SIG-M5 (cell line): Measurements from ENCODE around the gene KCNQ1.

Experiments
- DNase-seq: peaks from one replicate; lab custom pipeline; 2025; lab: John Stamatoyannopoulos, UW

The KCNQ1 gene

GRCh38 chr11:2554338-2555207, 109.8 kb downstream of the KCNQ1 start:
- no peak for DNase-seq

GRCh38 chr11:2555336-2555735, 110.5 kb downstream of the KCNQ1 start:
- DNase-seq, result no peak

- no peak for DNase-seq
These were observed 111.1 kb downstream of the KCNQ1 start for GRCh38 chr11:2555891-2556290.

DNA sequence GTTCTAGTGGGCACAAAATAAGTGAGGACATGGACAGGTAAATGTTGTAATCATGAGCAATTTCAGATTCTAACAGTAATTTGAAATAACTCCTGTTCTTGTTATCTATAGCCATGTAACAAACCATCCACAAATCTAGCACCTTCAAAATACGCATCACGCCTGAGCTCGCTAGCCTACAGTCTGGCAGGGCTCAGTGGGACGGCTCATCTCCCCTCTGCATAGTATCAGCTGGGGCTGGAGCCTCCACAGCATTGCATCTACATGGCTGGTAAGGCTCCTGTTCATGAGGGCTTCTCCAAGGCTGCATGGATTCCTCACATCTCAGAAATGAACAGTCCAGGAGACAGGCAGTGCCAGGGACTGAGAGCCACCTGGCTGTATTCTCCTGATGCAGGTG, 112.6 kb downstream of the KCNQ1 start:
- no peak for DNase-seq

GRCh38 chr11:2558397-2558796, 113.6 kb downstream of the KCNQ1 start:
- no peak for DNase-seq

DNA sequence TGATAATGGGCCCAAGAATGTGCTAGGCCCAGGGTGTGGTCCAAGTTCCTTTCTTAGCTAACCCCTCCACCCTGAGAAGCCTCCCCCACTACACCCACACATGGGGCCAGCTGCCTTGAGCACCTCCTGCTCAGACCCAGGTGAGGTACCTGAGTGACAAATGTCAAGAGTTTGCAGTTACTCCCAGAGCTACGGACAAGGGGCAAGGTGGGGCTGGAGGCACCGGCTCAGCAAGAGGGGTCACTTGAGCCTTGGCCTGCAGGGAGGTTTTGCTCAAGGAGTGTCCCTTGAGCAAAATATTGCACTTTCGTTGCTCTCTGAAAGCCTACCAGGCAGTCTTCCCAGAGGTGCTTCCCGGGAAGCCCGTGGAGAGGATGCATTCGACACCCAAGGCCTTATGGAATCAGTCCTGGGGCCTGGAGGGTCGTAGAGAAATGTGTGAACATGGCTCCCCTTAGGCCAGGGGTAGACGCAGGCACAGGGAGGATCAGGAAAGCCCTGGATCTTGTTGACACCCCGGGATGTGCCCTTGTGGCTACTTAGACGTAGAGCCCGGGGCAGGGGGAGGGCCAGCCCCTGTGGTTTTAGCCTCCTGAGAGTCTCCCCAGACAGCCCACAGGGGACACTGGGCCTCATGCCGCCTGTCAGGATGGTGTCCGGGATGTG, 114.2 kb downstream of the KCNQ1 start:
- DNase-seq, result no peak

DNA sequence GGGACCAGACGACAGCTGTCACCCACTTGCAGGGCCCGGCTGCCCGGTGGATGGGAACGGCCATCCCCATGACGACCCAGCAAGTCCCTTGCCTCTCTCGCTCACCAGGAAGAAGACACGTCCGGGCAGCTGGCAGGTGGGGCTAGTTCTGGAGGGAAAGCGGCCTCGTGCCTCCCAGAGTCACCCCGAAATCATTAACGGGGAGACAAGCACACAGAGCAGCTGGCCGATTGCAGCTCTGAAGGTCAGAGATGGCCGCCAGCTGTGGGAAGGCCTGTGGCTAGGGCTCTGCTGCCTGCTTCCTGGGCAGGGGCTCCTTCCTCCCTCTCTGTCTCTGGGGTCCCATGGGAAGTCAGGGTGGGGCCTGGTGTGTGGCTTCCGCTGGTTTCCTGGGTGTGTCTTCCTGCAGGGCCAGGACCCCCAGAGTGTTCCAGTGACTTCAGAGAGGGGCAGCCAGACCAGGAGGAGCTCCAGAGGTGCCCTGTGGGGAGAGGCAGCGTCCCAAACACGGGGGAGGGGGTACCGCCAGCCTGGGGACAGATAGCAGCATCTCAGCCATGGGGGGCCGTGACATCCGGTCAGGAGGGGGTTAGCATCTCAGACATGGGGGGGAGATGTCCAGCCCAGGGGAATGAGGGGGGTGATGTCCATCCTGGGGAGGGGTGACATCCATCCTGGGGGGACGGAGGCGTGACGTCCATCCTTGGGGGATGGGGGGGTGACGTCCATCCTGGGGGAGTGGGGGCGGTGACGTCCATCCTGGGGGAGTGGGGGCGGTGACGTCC, 114.9 kb downstream of the KCNQ1 start:
- no peak for DNase-seq

DNA sequence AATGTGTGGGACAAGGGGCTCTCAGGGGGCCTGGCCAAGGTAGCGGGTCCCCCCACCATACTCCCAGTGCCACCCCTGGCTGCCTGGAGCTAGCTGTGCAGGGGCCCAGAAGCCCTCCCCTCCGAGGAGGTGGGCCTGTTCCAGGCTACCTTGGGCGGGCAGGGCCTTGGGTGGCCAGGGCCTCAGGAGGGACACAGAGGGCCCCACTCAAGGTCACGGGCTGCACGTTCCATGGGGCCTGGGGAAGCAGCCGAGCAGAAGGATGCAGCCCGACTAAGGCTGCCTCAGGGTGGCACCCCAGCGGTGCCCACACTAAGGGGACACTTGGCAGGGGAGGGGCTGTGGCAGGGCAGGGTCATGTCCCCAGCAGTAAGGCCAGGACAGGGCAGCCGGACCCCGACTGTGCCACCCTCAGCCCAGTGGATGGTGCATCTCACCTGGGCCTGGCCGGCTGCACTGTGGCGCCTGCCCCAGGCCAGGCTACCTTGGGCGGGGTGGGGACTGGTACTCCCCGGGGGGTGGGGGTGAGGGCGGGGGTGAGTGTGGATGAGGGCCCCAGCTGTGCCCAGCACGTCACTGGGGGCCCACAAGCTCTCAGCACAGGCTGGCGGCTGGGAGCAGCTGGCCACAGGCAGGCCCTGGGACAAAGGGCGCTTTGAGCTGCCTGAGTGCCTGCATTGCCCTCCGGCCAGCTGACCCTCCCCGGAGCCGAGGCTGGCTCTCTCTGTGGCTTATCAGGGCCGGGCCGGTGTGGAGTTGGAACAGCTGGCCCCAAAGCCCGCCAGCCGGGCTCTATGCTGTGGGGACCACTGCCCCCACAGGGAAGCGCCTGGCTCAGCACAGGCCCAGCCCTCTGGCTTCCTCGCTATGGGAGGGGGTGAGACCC, 117.1 kb downstream of the KCNQ1 start:
- no peak for DNase-seq

DNA sequence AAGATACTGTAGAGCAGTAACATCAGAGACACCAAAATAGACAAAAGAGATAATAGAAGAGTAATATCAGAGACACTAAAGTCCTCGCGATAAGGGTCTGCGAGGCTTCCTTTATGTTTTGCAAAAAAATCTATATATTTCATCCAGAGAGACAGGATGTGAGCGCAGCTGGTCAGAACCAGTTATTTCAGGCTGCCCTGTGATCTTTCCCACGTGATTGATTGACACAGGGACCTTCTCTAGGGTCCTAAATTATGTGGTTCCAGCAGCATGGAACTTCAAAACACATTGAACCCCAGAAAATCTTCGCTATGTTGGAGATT, 118.0 kb downstream of the KCNQ1 start:
- no peak for DNase-seq

DNA sequence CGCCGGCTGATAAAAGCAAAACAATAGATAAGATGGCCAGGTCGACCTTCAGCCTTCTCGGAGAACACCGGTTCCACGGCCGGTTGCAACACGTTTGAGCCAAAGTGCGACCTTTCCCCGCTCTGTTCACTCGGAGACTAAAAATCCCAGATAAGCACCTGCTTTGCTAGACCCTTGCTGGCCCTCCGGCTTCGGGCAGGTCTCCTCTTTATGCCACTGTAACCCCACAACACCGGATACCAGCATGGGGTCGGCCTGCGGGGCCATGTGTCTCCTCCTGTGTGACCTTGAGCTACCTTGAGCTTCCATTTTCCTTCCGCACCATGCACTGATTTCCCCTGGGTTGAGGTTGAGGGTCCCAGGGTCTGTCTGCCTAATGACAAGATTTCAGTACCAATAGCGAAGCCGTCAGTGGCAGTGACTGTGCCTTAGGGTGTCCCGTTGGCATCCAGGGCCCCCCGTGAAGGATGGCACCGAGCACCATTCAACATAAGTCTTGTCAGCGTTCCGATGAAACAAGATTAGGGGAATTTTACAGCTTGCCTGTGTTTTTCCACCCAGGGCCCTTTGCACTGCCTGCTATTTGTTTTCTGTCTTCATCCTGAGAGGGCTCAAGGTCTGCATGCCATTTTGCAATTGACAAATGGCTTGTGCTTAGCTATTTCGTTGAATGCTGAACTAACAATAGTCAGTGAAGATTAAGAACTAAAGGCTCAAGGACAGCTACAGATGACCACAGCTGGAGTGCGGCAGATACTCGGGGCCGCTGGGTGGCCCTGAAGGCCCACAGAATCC, 118.6 kb downstream of the KCNQ1 start:
- DNase-seq, result no peak

GRCh38 chr11:2564008-2564530, 119.3 kb downstream of the KCNQ1 start:
- no peak for DNase-seq

DNA sequence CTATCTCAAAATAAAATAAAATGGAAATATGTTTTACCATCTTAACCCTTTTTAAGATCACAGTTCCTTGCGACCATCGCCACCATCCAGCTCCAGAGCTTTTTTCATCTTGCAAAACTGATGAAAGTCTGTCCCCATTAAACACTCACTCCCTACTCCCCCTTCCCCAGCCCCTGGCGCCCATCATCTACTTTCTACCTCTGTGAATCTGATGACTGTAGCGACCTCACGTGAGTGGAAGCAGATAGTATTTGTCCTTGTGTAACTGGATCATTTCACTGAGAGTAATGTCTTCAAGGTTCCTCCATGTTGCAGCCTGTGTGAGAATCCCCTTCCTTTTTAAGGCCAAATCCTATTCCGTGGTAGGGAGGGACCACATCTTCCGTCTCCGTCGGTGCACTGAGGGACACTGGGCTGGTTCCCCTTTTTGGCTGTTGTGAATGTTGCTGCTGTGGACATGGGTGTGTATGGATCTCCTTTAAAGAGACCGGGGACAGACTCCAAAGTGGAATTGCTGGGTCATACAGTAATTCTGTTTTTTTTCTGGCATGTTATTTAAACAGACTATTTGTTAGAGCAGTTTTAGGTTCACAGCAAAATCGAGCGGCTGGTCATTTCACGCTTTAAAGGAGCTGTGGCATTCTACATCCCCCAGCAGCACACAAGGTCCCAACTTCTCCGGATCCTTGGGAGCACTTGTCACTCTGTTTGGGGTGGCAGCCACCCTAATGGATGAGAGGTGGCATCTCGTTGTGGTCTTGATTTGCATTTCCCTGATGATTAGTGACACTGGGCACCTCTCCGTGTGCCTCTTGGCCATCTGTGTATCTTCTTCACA, 120.0 kb downstream of the KCNQ1 start:
- no peak for DNase-seq

DNA sequence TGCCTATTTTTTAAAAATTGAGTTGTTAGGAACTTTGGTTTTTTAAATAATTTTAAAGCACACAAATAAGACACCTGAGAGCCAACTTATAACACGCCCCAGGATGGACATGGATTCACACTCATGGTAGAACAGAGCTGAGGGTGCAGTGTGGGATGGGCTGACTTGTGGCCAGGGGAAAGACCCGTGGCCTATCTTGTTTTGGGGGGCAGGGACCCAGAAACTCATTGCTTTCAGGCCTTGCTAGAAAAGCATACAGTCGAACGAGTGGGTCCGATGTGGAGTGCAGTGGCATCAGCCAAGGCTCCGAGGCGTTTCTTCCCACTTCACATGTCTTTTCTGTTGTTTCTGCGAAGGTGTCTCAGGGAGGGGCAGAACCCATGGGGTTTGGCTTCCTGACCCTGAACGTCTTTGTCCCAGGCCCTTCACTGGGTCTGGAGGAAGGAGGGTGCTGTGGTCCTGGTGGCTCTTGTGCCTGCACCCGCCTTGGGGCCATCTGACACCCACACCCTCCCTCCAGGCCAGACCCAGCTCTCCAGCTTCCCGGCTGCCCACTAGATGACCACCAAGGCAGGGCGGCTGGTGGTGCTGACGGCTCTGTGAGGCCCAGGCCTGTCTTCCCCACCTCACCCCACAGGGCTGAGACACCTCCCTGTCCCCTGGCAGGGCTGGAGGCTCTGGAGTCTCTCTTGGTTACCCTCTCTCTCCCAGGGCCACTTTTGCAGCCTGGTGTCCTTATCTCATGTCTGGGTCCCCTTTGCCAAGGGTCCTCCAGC, 120.8 kb downstream of the KCNQ1 start:
- DNase-seq, result no peak

DNA sequence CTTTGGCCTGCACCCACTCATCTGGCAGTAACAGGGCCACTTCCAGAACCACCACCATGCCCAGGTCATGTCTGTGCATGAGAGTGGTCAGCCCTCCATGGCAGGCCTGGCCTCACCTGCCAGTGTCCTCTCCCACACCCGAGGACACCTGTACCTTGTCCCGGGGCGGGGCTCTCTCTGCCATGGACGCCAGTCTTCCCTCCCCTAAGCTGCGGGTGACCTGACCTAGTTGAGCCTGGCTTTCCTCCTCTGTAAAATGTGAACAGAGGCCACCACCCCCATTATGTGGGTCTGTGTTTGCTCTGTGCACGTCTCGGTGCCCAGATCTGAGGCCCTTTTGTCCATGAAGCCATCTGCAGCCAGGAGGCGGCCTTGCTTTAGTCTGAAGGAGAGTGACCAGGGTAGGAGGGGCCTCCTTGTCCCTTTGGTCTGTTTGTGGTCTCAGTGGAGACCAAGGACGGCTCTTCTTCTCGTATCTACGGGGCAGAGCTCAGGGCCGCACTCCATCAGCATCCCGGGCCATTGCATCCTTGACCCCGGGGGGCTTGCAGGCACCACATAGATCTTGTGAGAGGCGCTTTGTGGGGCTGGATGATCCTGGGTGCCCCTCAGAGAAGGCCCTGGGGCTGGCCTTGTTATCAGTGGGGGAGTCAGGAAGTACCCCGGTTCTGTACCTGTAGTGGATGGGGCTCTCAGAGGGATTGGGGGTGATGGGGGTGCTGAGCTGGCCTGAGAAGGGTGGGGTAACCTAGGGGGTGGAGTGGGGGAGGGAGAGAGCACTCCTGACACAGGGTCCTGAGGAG, 121.6 kb downstream of the KCNQ1 start:
- DNase-seq, result no peak

DNA sequence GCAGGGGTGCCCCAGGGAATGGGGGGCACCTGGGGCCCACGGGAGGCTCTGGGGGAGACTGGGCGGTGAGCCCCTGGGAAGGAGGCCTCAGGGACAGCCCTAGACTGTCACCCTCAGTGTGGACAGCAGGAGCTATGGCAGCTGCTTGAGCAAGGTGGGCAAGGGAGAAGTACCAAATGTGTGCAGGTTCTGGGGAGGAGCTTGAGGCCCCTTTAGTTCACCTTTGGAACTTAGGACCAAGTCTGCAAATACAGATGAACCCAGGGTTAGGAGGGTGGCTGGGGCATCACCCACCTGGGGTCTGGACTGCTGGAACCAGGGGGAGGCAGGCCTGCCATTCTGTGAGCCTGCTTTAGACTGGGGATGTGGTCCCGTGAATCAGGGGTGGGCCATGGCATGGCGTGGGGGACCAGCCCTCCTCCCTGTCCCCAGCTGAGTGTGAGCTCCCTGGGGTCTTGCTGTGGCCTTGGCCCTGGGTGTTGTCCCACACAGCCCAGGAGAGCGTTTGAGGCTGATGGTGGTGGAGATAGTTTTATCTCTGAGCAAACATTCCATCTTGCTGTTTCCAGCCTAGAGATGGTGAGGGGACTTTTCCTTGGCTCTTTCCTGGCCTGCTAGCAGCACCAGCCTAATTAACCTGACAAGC, 122.3 kb downstream of the KCNQ1 start:
- no peak for DNase-seq

- no peak for DNase-seq
These were observed 124.5 kb downstream of the KCNQ1 start for GRCh38 chr11:2569321-2569721.

DNA sequence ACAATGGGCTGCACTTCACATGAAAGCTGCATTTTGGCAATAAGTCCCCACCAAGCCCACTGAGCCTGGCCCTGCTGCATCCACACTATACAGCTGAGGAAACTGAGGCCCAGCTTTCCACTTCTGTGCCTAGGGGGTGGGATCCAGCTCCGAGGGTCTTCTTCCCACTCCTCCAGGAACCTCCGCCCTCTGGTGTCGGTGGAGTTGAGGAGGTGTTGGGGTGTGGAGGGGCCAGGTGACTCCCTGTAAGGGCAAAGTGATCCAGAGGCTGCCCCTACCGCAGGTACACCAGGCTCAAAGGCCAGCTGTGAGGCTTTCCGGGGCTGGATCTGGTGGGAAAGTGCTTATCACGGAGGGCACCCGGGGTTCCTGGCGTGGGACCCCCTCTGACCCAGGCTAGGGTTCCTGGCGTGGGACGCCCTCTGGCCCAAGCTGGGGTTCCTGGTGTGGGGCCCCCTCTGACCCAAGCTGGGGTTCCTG, 125.0 kb downstream of the KCNQ1 start:
- no peak for DNase-seq
